ENCODE measurements around the gene SSX2IP. TPM values are rescaled to one million over a fixed set of nuclear protein-coding genes. Genes with fewer than 3 reads are reported as not detected.

Gene SSX2IP
- total and polyA plus RNA-seq, 9 of the 15 experiments (the other 6 are each of a cell fraction or from before 2014, with no cell fraction given): 20.6 to 96.7 (median 61.7) TPM

DNA sequence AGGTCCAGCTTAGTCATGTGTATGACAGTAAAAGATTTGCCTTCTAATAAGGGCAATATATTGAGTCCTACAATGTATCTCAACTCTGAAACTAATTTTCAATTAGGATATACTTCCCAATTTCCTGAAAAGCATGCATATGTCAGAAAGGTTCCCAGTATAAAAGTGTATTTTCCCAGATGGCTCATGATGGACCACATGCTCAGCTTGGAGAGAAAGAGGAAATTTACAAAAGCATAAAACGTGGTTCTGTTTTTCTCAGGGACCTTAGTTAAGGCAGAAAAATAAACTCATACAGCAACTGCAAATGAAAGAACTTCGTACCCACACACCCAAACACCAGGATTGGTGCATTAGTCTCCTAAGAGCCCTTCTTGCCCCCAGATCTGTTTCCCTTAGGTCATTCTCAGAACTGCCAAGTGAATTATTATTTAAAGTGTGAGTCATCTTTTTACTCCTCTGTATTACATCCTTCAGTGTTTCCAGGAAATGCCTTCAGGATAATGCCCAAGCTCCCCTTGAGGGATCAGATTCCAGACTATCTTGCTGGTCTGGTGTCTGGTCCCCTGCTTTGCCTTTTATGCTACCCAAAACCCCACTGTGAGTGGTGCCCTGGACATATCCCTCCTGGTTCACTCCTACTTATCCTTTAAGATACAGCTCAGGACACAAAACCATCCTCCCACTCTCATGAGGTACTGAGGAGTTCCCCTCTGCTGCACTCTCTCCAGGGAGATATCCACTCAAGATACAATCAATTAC, 57.4 kb downstream of the SSX2IP start (continued):
- TF ChIP-seq PML (IDR thresholded peaks at IDR 0.05; ENCODE audit: low read length) (no peak), TCFL5 (CRISPR knock-in tag; conservative IDR thresholded peaks at IDR 0.05) (no peak), MTA3 (IDR thresholded peaks at IDR 0.05; ENCODE audit: borderline replicate concordance) (no peak), RNF219 (CRISPR knock-in tag; IDR thresholded peaks at IDR 0.05) (no peak), EWSR1 (IDR thresholded peaks at IDR 0.05; ENCODE audit: borderline replicate concordance, low read depth, partially characterized antibody) (no peak), IRF2 (CRISPR knock-in tag; IDR thresholded peaks at IDR 0.05) (no peak), PCBP1 (IDR thresholded peaks at IDR 0.05; ENCODE audit: low read depth, low read length, poor library complexity, severe bottlenecking) (no peak), CHD7 (IDR thresholded peaks at IDR 0.05; ENCODE audit: low read depth, low read length) (no peak)
- TF ChIP-seq, protein P1, sequence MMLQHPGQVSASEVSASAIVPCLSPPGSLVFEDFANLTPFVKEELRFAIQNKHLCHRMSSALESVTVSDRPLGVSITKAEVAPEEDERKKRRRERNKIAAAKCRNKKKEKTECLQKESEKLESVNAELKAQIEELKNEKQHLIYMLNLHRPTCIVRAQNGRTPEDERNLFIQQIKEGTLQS (IDR thresholded peaks at IDR 0.05): peak; percentile 90
- TF ChIP-seq, protein P1 (CRISPR knock-in tag; conservative IDR thresholded peaks at IDR 0.05): no peak
- TF ChIP-seq, protein P2, sequence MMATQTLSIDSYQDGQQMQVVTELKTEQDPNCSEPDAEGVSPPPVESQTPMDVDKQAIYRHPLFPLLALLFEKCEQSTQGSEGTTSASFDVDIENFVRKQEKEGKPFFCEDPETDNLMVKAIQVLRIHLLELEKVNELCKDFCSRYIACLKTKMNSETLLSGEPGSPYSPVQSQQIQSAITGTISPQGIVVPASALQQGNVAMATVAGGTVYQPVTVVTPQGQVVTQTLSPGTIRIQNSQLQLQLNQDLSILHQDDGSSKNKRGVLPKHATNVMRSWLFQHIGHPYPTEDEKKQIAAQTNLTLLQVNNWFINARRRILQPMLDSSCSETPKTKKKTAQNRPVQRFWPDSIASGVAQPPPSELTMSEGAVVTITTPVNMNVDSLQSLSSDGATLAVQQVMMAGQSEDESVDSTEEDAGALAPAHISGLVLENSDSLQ (IDR thresholded peaks at IDR 0.05): peak; percentile 35; the same call in 1 of the 2 replicates

Data from K562 (cell line).